ENCODE results near the gene HSPB7.
"Not testable (repeated sequence)": the region's sequence is repeated elsewhere in the genome, so short reads cannot be mapped to it uniquely, and the experiment has no call there.

Gene HSPB7

GRCh38 chr1:16017461-16018303, at the start of gene HSPB7:
Gene HSPB7 (minus strand): TSS chr1:16018043. CDS start chr1:16017963, 80 bp downstream.
- no peak for DNase-seq
- no peak for ATAC-seq

GRCh38 chr1:16067127-16067768, 49.4 kb upstream of the HSPB7 start:
- no peak for ATAC-seq
- no peak for DNase-seq

- no peak for DNase-seq
- no peak for ATAC-seq
Observed at GRCh38 chr1:16066245-16066644, 48.4 kb upstream of the HSPB7 start.

GRCh38 chr1:16065269-16065576, 47.4 kb upstream of the HSPB7 start:
- no peak for DNase-seq
- ATAC-seq: no peak

- ATAC-seq (no peak), DNase-seq (no peak)
Observed at GRCh38 chr1:16064536-16065268, 46.9 kb upstream of the HSPB7 start.

GRCh38 chr1:16063921-16064320, 46.1 kb upstream of the HSPB7 start:
- DNase-seq (no peak), ATAC-seq (no peak)

GRCh38 chr1:16063226-16063829, 45.5 kb upstream of the HSPB7 start:
- DNase-seq: no peak
- no peak for ATAC-seq

GRCh38 chr1:16062687-16063075, 44.8 kb upstream of the HSPB7 start:
- not testable (repeated sequence) for DNase-seq, ATAC-seq

- not testable (repeated sequence) for ATAC-seq, DNase-seq
Observed at GRCh38 chr1:16061989-16062686, 44.3 kb upstream of the HSPB7 start.

- no peak for DNase-seq
- ATAC-seq: no peak
Observed at GRCh38 chr1:16061266-16061665, 43.4 kb upstream of the HSPB7 start.

GRCh38 chr1:16058394-16059120, 40.7 kb upstream of the HSPB7 start:
- DNase-seq, ATAC-seq: not testable (repeated sequence)

GRCh38 chr1:16057314-16057915, 39.6 kb upstream of the HSPB7 start:
- not testable (repeated sequence) for DNase-seq, ATAC-seq

GRCh38 chr1:16056521-16056912, 38.7 kb upstream of the HSPB7 start:
- ATAC-seq: not testable (repeated sequence)

GRCh38 chr1:16055613-16056520, 38.0 kb upstream of the HSPB7 start:
- DNase-seq: peak; percentile 76
- peak; percentile 79 for ATAC-seq

More at GRCh38 chr1:16056521-16056912, 38.7 kb upstream of the HSPB7 start:
- DNase-seq: not testable (repeated sequence)

GRCh38 chr1:16054598-16055540, 37.0 kb upstream of the HSPB7 start:
- ATAC-seq (no peak), DNase-seq (no peak)

- no peak for ATAC-seq
- no peak for DNase-seq
Observed at GRCh38 chr1:16053781-16054502, 36.1 kb upstream of the HSPB7 start.

- ATAC-seq, DNase-seq: not testable (repeated sequence)
Observed at GRCh38 chr1:16051949-16052348, 34.1 kb upstream of the HSPB7 start.

GRCh38 chr1:16051039-16051438, 33.2 kb upstream of the HSPB7 start:
- DNase-seq: no peak
- no peak for ATAC-seq

Measured in stimulated activated naive CD8-positive, alpha-beta T cell treated with anti-CD3 and anti-CD28 coated beads, Interleukin-15, Interleukin-2, amounts not matched to agents 100 U/mL and 50 U/mL, for 24 hours (primary cell).